ENCODE results near the gene CLCN7. TPM values are rescaled to one million over a fixed set of nuclear protein-coding genes. Genes with fewer than 3 reads are reported as not detected.

CLCN7 gene
- total and polyA plus RNA-seq, 2 experiments from 2014 or later: 50.1 to 57.6 TPM

DNA sequence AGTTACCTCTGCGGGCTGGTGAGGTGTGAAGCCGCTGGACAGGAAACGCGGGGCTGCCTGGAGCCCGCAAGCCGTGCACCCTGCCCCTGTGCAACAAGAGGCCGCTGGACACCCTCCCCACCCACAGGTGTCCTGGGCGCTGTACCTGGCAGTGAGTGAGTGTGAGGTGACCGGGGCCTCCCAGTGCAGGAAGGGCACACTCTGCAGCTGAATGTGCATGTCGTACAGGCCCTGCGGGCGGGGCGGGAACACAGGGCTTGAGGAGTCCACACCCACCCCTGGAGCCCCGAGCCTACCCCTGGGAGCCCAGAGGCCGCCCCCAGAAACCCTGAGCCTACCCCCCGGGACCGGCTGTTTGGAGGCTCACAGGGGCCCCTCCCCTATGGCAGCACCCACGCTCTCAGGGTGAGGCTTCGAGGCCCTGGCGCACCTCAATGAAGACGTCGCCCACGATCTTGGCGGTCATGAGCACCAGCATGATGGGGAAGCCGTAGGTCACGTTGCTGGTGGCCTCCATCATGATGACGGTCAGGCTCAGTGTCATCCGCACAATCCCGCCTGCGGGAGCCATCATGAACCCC lies 26.2 kb downstream of the CLCN7 start:
- H3K27ac ChIP-seq: no peak overlapping the region
- H3K4me1 ChIP-seq (ENCODE audit: low read depth): no peaks in the 10 kb centered on the region
- H3K9me3 ChIP-seq (ENCODE audit: low read depth): no peaks in the 10 kb centered on the region
- TF ChIP-seq, protein P1, sequence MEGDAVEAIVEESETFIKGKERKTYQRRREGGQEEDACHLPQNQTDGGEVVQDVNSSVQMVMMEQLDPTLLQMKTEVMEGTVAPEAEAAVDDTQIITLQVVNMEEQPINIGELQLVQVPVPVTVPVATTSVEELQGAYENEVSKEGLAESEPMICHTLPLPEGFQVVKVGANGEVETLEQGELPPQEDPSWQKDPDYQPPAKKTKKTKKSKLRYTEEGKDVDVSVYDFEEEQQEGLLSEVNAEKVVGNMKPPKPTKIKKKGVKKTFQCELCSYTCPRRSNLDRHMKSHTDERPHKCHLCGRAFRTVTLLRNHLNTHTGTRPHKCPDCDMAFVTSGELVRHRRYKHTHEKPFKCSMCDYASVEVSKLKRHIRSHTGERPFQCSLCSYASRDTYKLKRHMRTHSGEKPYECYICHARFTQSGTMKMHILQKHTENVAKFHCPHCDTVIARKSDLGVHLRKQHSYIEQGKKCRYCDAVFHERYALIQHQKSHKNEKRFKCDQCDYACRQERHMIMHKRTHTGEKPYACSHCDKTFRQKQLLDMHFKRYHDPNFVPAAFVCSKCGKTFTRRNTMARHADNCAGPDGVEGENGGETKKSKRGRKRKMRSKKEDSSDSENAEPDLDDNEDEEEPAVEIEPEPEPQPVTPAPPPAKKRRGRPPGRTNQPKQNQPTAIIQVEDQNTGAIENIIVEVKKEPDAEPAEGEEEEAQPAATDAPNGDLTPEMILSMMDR (IDR thresholded peaks at IDR 0.05; ENCODE audit: low read depth, low read length): no peak
- no peak for DNase-seq (ENCODE audit: low read depth in 1 of 2, low spot score in 1 of 2)
- no peaks in the 10 kb centered on the region for H3K36me3 ChIP-seq
- no peak overlapping the region for H3K4me3 ChIP-seq
- no peaks in the 10 kb centered on the region for H3K27me3 ChIP-seq

DNA sequence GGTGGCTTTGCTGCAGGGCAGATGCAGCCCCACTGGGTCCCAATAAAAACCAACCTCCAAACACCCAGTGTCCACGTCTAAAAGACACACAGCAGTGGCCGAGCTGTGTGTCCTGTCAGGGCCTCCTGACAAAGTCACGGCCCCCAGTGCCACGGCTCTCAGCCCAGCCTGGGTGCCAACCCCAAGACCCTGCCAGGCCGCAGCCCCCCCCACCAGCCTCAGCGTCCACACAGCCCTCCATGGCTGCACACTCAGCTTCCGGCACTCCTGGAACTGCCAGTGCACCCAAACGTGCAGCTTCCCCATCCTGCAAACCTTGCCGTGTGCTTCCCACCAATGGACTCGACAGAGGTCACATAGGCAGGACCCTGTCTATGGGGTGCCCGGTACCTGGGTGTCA lies 26.9 kb downstream of the CLCN7 start:
- TF ChIP-seq, protein P1 (IDR thresholded peaks at IDR 0.05; ENCODE audit: low read depth, low read length): no peak

DNA sequence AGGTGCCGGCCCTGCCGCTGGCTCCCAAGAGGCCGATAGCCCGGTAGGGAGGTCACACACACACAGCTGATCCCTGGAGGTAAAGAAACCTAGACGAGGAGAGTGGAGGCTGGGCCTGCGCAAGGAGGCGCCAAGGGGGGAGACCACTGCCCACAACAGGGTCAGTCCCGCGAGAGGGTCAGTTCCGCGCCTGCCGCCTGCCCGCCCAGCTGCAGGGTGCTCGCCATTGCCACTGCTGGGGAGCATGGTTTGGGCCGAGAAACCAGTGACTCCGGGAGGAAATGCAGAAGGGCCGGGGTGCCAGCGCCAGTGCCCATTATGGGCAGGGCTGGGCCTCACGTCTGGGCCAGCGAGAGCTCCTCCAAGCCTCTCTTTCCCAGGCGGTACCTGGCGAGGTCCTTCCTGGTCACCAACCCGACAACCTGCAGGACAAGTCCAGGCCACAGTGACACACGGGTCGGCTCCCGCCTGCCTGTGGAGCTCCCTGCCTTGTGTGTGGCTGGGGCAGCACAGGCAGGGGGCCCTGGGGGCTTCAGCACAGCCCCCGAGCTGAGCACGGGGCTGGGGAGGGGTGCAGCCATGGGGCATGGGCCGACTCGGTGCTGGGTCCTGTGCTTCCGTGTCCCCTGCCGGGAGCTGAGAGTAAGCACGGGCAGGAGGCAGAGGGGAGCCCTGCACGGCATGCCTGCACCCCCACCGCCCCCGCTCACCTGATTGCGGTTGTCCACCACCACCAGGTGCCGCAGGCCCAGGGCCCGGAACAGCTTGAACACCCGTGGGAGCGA lies 28.3 kb downstream of the CLCN7 start:
- Histone ChIP-seq H3K27ac (no peak overlapping the region), H3K4me3 (no peak overlapping the region), H3K27me3 (no peaks in the 10 kb centered on the region), H3K9me3 (ENCODE audit: low read depth) (no peaks in the 10 kb centered on the region), H3K36me3 (no peaks in the 10 kb centered on the region), H3K4me1 (ENCODE audit: low read depth) (no peaks in the 10 kb centered on the region)
- DNase-seq (ENCODE audit: low read depth in 1 of 2, low spot score in 1 of 2): no peak
- TF ChIP-seq, protein P1 (IDR thresholded peaks at IDR 0.05; ENCODE audit: low read depth, low read length): no peak

More for the DNA sequence above, 26.9 kb downstream of the CLCN7 start:
- Histone ChIP-seq H3K36me3 (no peaks in the 10 kb centered on the region), H3K27ac (no peak overlapping the region), H3K27me3 (no peaks in the 10 kb centered on the region), H3K9me3 (ENCODE audit: low read depth) (no peaks in the 10 kb centered on the region), H3K4me3 (no peak overlapping the region), H3K4me1 (ENCODE audit: low read depth) (no peaks in the 10 kb centered on the region)
- DNase-seq (ENCODE audit: low read depth in 1 of 2, low spot score in 1 of 2): no peak

DNA sequence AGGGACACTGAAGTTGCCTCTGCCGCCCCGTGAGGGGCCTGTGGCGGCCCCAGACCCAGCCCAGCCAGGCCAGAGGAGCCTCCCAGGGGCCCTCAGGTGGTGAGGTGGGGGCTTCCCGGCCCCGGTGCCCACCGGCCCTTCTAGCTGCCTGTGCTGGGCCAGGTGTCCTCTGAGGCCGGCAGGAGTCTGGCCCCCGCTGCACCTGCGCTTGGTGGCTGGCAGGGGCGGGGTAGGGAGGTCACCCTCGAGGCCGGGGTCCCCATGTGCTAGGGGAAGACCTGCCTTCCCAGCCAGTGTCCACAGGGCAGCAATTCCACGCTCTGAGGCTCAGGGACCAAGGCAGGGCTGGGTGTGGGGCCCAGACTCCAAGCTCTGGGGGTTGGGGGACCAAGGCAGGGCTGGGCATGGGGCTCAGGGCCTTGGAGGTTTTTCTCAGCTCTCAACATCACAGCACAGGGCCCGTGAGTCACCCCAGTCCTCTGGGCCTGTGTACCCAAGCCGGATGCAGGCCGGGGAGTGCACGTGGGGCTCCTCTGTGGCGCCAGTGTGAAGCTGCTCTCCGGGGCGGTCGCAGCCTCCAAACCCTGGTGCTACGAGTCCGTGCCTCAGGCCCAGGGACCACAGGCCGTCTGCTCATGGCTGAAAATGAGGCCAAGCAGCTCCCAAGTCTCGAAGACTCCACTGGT lies 29.2 kb downstream of the CLCN7 start:
- Histone ChIP-seq H3K27ac (no peak overlapping the region), H3K4me3 (no peak overlapping the region), H3K27me3 (no peaks in the 10 kb centered on the region), H3K4me1 (ENCODE audit: low read depth) (no peaks in the 10 kb centered on the region), H3K9me3 (ENCODE audit: low read depth) (no peaks in the 10 kb centered on the region), H3K36me3 (no peaks in the 10 kb centered on the region)
- DNase-seq (ENCODE audit: low read depth in 1 of 2, low spot score in 1 of 2): no peak
- TF ChIP-seq, protein P1 (IDR thresholded peaks at IDR 0.05; ENCODE audit: low read depth, low read length): no peak

DNA sequence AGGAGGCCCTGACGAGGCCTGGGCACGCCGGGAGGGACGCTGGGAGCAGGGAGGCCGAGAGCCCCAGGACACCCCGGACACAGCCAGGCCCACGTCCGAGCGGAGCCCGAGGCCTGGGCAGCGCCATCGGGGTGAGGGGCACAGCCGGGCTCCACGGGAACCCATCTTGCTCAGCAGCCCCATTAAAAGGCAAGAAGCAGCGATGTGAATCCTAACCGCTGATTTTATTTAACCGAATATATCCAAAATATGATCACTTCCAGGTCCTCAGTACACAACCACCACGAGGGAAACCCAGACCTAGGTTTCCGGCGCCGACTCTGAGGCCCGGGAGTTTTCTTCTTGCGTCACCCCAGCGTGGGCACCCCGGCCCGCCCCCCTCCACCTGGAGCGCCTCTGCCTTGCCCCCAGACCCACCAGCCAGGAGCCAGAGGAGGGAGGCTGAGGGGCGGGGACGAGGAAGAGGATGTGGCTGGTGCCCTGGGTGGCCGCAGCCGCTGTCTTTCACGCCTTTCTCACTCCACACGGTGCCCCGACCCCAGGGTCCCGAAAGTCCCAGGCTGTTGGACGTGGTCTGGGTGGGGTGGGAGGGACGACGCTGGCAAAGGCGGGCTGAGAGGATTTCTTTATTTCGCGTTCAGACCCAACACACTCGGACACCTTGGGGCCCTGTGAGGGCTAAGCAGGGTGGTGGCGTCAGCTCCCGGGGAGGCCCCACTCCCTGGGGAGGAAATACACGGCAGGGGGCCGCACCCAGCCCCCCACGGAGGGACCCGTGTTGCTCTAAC lies 29.9 kb downstream of the CLCN7 start:
- TF ChIP-seq, protein P1 (IDR thresholded peaks at IDR 0.05; ENCODE audit: low read depth, low read length): no peak
- Histone ChIP-seq H3K27ac (no peak overlapping the region), H3K9me3 (ENCODE audit: low read depth) (no peaks in the 10 kb centered on the region), H3K4me1 (ENCODE audit: low read depth) (no peaks in the 10 kb centered on the region), H3K27me3 (no peaks in the 10 kb centered on the region), H3K4me3 (no peak overlapping the region), H3K36me3 (no peaks in the 10 kb centered on the region)
- no peak for DNase-seq (ENCODE audit: low read depth in 1 of 2, low spot score in 1 of 2)
